K562 (cell line): ENCODE measurements around the gene PRPF39. TPM values are rescaled to one million over a fixed set of nuclear protein-coding genes. Genes with fewer than 3 reads are reported as not detected.

Experiments
- ATAC-seq: fragments of 200-7000 bp; cut with Tn5 transposase; 3 replicates; pipeline ENCODE4 v1.9.1; 2020; ENCODE audit warnings: moderate library complexity
- BruUV-seq: library from RNA; stranded (reverse); fragments of 400-500 nt; replicated peaks from 2 replicates; lab custom pipeline; 2021; lab: Mats Ljungman, UMichigan
- CTCF ChIA-PET: fragments of 300-600 bp; formaldehyde crosslinking; extraction: SDS; loops from one replicate; lab custom pipeline; 2021; ENCODE audit warnings: low intra/inter-chr PET ratio; lab: Yijun Ruan, JAX
- POLR2A ChIA-PET: fragments of 300-600, 350-650 bp; sonication (Branson Sonifier 250); formaldehyde crosslinking; extraction: SDS; loops from one replicate; lab custom pipeline; 2021; ENCODE audit warnings: antibody characterized with exemption, inconsistent platforms; lab: Yijun Ruan, JAX
- DNase-seq, 4 experiments: peaks; one replicate each; pipeline versions ENCODE4 v3.0.0 to v3.0.0-alpha.2; 2011 to 2018; ENCODE audit warnings: low spot score in 3 of 4, mixed read lengths in 3 of 4; ENCODE audit errors: extremely low read depth in 1 of 4
- FAIRE-seq: peaks from 2 replicates; lab custom pipeline; 2011; peaks lifted over from hg19 to GRCh38; lab: Jason Lieb, UNC
- H2AFZ ChIP-seq: 2 replicates; pipeline ENCODE4 v1.6.0; 2011; ENCODE audit warnings: low read depth, low read length, control low read depth, inconsistent platforms
- H3K27ac ChIP-seq: fragments of 200-600 bp; 3 replicates; pipeline ENCODE4 v1.8.0; 2011; ENCODE audit warnings: low read depth, mild to moderate bottlenecking, control low read depth, inconsistent platforms, low read length, moderate library complexity, mixed read lengths; ENCODE audit errors: extremely low read depth
- H3K27me3 ChIP-seq, 2 experiments: fragments of 300-600 bp in 1 of 2; 2 replicates in 1 of 2; 3 replicates in 1 of 2; pipeline versions ENCODE4 v1.6.0 to v1.8.0; 2011; ENCODE audit warnings: inconsistent platforms in 2 of 2, low read length in 2 of 2, mild to moderate bottlenecking in 1 of 2, mixed read lengths in 1 of 2, moderate library complexity in 1 of 2; ENCODE audit not compliant: control insufficient read depth in 2 of 2, insufficient read depth in 2 of 2
- H3K36me3 ChIP-seq: fragments of 300-600 bp; 3 replicates; pipeline ENCODE4 v1.8.0; 2011; ENCODE audit warnings: mild to moderate bottlenecking, low read length, inconsistent platforms; ENCODE audit not compliant: control insufficient read depth, insufficient read depth
- H3K4me1 ChIP-seq, 2 experiments: fragments of 200-600 bp in 1 of 2; replicated peaks in 1 of 2; 2 replicates in 1 of 2; 3 replicates in 1 of 2; pipeline versions ENCODE4 v1.5.1 to v1.8.0; 2011; ENCODE audit warnings: inconsistent platforms in 2 of 2, low read length in 2 of 2, mild to moderate bottlenecking in 1 of 2, mixed read lengths in 1 of 2, moderate library complexity in 1 of 2; ENCODE audit not compliant: control insufficient read depth in 2 of 2, insufficient read depth in 2 of 2
- H3K4me2 ChIP-seq: 2 replicates; pipeline ENCODE4 v1.6.1; 2011; ENCODE audit warnings: low read length, control low read depth, inconsistent platforms, mixed read lengths; ENCODE audit not compliant: insufficient read depth
- H3K4me3 ChIP-seq: fragments of 200-600 bp; sonication (generic), shearing (Covaris generic); 2 replicates; pipeline ENCODE4 v1.5.1; 2016; ENCODE audit warnings: control low read depth, inconsistent platforms
- H3K79me2 ChIP-seq: fragments of 200-600 bp; 3 replicates; pipeline ENCODE4 v1.8.0; 2011; ENCODE audit warnings: low read length, inconsistent platforms; ENCODE audit not compliant: control insufficient read depth, insufficient read depth
- H3K9ac ChIP-seq, 2 experiments: 2 replicates each; pipeline versions ENCODE4 v1.6.0 to v1.6.1; 2011; ENCODE audit warnings: low read depth in 2 of 2, low read length in 2 of 2, control low read depth in 1 of 2, inconsistent platforms in 1 of 2, mild to moderate bottlenecking in 1 of 2, mixed read lengths in 1 of 2; ENCODE audit not compliant: insufficient read depth in 1 of 2
- H3K9me1 ChIP-seq: one replicate; pipeline ENCODE4 v1.6.0; 2011; ENCODE audit warnings: inconsistent platforms, mild to moderate bottlenecking, low read length, moderate library complexity; ENCODE audit not compliant: control insufficient read depth, insufficient read depth
- H3K9me3 ChIP-seq: replicated peaks from 2 replicates; pipeline ENCODE4 v1.5.1; 2011; ENCODE audit warnings: low read depth, low read length, inconsistent platforms; ENCODE audit not compliant: control insufficient read depth, insufficient read depth
- H4K20me1 ChIP-seq: replicated peaks from 2 replicates; pipeline ENCODE4 v1.6.1; 2011; ENCODE audit warnings: low read length, inconsistent platforms, mixed read lengths; ENCODE audit not compliant: control insufficient read depth, insufficient read depth
- EP400 ChIP-seq: fragments of 450-650 bp; IDR thresholded peaks from 2 replicates; pipeline ENCODE4 v1.6.1; 2017; ENCODE audit warnings: antibody characterized with exemption, mild to moderate bottlenecking, moderate library complexity
- FOXK1 ChIP-seq: sonication (generic); formaldehyde crosslinking; IDR thresholded peaks from 2 replicates; pipeline ENCODE4 v1.8.0; 2022; ENCODE audit warnings: missing genetic modification reagents, mild to moderate bottlenecking, borderline replicate concordance
- HSF4 ChIP-seq: fragments of 250-450 bp; sonication (Bioruptor Pico); IDR thresholded peaks from 2 replicates; pipeline ENCODE4 v2.1.2; 2022; ENCODE audit warnings: mild to moderate bottlenecking, moderate library complexity, borderline replicate concordance
- OTX1 ChIP-seq: fragments of 450-650 bp; formaldehyde crosslinking; IDR thresholded peaks from 2 replicates; pipeline ENCODE4 v1.4.0; 2022; ENCODE audit warnings: mild to moderate bottlenecking
- RBM22 ChIP-seq: fragments of 200-400 bp; formaldehyde crosslinking; IDR thresholded peaks from 2 replicates; pipeline ENCODE4 v1.6.1; 2018; ENCODE audit warnings: low read length, low read depth; ENCODE audit not compliant: poor library complexity, severe bottlenecking
- TAL1 ChIP-seq: fragments of 450-650 bp; IDR thresholded peaks from 2 replicates; pipeline ENCODE4 v1.6.1; 2016; ENCODE audit warnings: mild to moderate bottlenecking
- TBP ChIP-seq: optimal IDR thresholded peaks from 2 replicates; pipeline ENCODE3; 2011; ENCODE audit warnings: low read depth, low read length, improper control_type of control experiment
- U2AF1 ChIP-seq: fragments of 200-400 bp; formaldehyde crosslinking; optimal IDR thresholded peaks from 2 replicates; pipeline ENCODE3; 2017; ENCODE audit warnings: mild to moderate bottlenecking, low read depth, low read length, moderate library complexity
- ZBTB8A ChIP-seq: fragments of 450-650 bp; IDR thresholded peaks from 2 replicates; pipeline ENCODE4 v1.6.1; 2018; ENCODE audit warnings: mild to moderate bottlenecking, moderate library complexity; ENCODE audit not compliant: partially characterized antibody
- ZNF217 ChIP-seq: sonication (generic); formaldehyde crosslinking; IDR thresholded peaks from 2 replicates; pipeline ENCODE4 v1.8.0; 2022; ENCODE audit warnings: mild to moderate bottlenecking, missing genetic modification reagents
- ZNF282 ChIP-seq: sonication (generic); formaldehyde crosslinking; IDR thresholded peaks from 2 replicates; pipeline ENCODE4 v1.8.1; 2023; ENCODE audit warnings: missing genetic modification reagents
- ZSCAN32 ChIP-seq: fragments of 450-650 bp; formaldehyde crosslinking; IDR thresholded peaks from 2 replicates; pipeline ENCODE4 v1.4.0; 2020; ENCODE audit warnings: mild to moderate bottlenecking, moderate library complexity
- ZZZ3 ChIP-seq: fragments of 450-650 bp; IDR thresholded peaks from 2 replicates; pipeline ENCODE4 v1.6.1; 2016; ENCODE audit warnings: antibody characterized with exemption, mild to moderate bottlenecking, moderate library complexity
- WGBS: fragments of 100-300 bp; shearing (Covaris generic); methylation state at CpG from one replicate; pipeline ENCODE4 v1.1.6; 2016; ENCODE audit warnings: low coverage, mixed read lengths; ENCODE audit not compliant: insufficient coverage; ENCODE audit errors: missing lambda C conversion rate; 5-methylcytosine and 5-hydroxymethylcytosine counted together
- in situ Hi-C: fragments of 300-500 bp; cut with MboI; formaldehyde crosslinking; loops from 4 replicates; pipeline ENCODE4 v1.15.0; 2018; ENCODE audit warnings: inconsistent platforms, mixed read lengths
- intact Hi-C: fragments of 100-400 bp; cut with micrococcal nuclease; formaldehyde crosslinking; loops from 2 replicates; pipeline ENCODE4 v1.14.2; 2022
- polyA plus RNA-seq, 8 experiments: library from polyadenylated mRNA; depleted of rRNA in 4 of 8; stranded (reverse) in 5 of 8; unstranded in 3 of 8; fragments of >200 nt; fragmentation: Nextera tagmentation in 2 of 8; fragmentation: Illumina TruSeq in 1 of 8; extraction: Ambion mirVana in 2 of 8; extraction: Trizol in 1 of 8; gene quantifications; 2 replicates each; pipeline versions ENCODE4 v1.2.1 to v1.2.3, GENCODE V29; 2011 to 2014; ENCODE audit warnings: inconsistent platforms in 1 of 8, missing spikeins in 1 of 8
- total RNA-seq, 7 experiments: library from RNA; depleted of rRNA in 6 of 7; stranded (reverse); fragments of >200 nt in 6 of 7; fragmentation: Illumina TruSeq in 2 of 7; extraction: Trizol in 2 of 7; gene quantifications; 2 replicates each; pipeline versions ENCODE4 v1.2.1 to v1.2.3, GENCODE V29; 2011 to 2021; ENCODE audit warnings: low replicate concordance in 1 of 7
- TF ChIP-seq, protein P1 (sequence below): fragments of 250-450 bp; sonication (Bioruptor Pico); IDR thresholded peaks from 2 replicates; pipeline ENCODE4 v1.4.0; 2020; ENCODE audit warnings: mild to moderate bottlenecking, moderate library complexity
- TF ChIP-seq, protein P2 (sequence below): sonication (generic); formaldehyde crosslinking; IDR thresholded peaks from 2 replicates; pipeline ENCODE4 v1.8.0; 2023; ENCODE audit warnings: mild to moderate bottlenecking, missing genetic modification reagents
- TF ChIP-seq, protein P3 (sequence below): sonication (generic); formaldehyde crosslinking; IDR thresholded peaks from 2 replicates; pipeline ENCODE4 v1.9.0; 2022; ENCODE audit warnings: mild to moderate bottlenecking, missing genetic modification reagents
- TF ChIP-seq, protein P4 (sequence below): fragments of 450-650 bp; IDR thresholded peaks from 2 replicates; pipeline ENCODE4 v1.6.1; 2014; ENCODE audit warnings: low read depth, mild to moderate bottlenecking, moderate library complexity, borderline replicate concordance

Gene PRPF39
- total and polyA plus RNA-seq, 9 of the 15 experiments (the other 6 are each of a cell fraction or from before 2014, with no cell fraction given), result 13.3 to 50.4 (median 24.8) TPM

DNA sequence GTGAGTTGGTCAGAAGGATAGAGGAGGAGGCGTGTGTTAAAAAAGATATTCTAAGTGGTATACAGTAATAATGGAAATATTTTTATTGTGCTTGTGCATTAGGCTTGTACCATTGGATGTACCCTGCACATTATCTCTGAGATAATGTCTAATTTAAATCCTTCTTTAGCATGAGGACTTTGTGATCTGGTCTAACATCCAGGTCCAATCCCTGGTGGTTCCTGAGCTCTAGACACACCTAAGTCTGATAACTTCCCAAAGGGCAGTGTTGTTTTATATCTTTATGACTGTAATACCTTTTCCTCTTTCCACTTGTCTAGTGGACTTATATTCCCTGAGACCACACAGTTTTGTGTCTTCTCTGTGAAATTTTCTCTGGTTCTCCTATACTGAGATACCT, 20.6 kb downstream of the PRPF39 start:
- H4K20me1 ChIP-seq, result no peaks in the 10 kb centered on the region
- FAIRE-seq (no peak), ATAC-seq (no peak), DNase-seq (no peak)
- intact Hi-C loops, result no loop called here
- BruUV-seq, result no TSS peak
- in situ Hi-C loops, result no loop called here
- no peak overlapping the region for H3K4me2 ChIP-seq
- peaks cover 3% of the 10 kb centered on the region; the same call in 1 of the 3 replicates for H3K79me2 ChIP-seq
- WGBS, result 100% methylated on average over 1 of the region's 1 CpG
- no peaks in the 10 kb centered on the region for H3K4me1 ChIP-seq
- H3K27me3 ChIP-seq, result no peaks in the 10 kb centered on the region
- peaks cover 79% of the 10 kb centered on the region; the same call in 2 of the 3 replicates for H3K36me3 ChIP-seq
- no peaks in the 10 kb centered on the region for H3K9me1 ChIP-seq
- H3K27ac ChIP-seq, result no peak overlapping the region
- H3K9ac ChIP-seq, result no peak overlapping the region
- ChIA-PET POLR2A (no interaction called here), CTCF (no interaction called here)
- no peak overlapping the region for H2AFZ ChIP-seq
- TF ChIP-seq ZSCAN32 (CRISPR knock-in tag) (no peak), ZNF282 (no peak), TBP (no peak), OTX1 (CRISPR knock-in tag) (no peak), ZNF217 (CRISPR knock-in tag) (no peak), RBM22 (no peak), ZBTB8A (no peak), HSF4 (CRISPR knock-in tag) (no peak), EP400 (no peak), TAL1 (no peak), FOXK1 (no peak), U2AF1 (no peak), ZZZ3 (no peak)
- TF ChIP-seq, protein P1, sequence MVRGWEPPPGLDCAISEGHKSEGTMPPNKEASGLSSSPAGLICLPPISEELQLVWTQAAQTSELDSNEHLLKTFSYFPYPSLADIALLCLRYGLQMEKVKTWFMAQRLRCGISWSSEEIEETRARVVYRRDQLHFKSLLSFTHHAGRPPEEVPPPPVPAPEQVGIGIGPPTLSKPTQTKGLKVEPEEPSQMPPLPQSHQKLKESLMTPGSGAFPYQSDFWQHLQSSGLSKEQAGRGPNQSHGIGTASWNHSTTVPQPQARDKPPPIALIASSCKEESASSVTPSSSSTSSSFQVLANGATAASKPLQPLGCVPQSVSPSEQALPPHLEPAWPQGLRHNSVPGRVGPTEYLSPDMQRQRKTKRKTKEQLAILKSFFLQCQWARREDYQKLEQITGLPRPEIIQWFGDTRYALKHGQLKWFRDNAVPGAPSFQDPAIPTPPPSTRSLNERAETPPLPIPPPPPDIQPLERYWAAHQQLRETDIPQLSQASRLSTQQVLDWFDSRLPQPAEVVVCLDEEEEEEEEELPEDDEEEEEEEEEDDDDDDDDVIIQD (CRISPR knock-in tag), result no peak
- TF ChIP-seq, protein P2, sequence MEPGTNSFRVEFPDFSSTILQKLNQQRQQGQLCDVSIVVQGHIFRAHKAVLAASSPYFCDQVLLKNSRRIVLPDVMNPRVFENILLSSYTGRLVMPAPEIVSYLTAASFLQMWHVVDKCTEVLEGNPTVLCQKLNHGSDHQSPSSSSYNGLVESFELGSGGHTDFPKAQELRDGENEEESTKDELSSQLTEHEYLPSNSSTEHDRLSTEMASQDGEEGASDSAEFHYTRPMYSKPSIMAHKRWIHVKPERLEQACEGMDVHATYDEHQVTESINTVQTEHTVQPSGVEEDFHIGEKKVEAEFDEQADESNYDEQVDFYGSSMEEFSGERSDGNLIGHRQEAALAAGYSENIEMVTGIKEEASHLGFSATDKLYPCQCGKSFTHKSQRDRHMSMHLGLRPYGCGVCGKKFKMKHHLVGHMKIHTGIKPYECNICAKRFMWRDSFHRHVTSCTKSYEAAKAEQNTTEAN (CRISPR knock-in tag), result no peak
- TF ChIP-seq, protein P3, sequence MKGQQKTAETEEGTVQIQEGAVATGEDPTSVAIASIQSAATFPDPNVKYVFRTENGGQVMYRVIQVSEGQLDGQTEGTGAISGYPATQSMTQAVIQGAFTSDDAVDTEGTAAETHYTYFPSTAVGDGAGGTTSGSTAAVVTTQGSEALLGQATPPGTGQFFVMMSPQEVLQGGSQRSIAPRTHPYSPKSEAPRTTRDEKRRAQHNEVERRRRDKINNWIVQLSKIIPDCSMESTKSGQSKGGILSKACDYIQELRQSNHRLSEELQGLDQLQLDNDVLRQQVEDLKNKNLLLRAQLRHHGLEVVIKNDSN (CRISPR knock-in tag), result no peak
- TF ChIP-seq, protein P4, sequence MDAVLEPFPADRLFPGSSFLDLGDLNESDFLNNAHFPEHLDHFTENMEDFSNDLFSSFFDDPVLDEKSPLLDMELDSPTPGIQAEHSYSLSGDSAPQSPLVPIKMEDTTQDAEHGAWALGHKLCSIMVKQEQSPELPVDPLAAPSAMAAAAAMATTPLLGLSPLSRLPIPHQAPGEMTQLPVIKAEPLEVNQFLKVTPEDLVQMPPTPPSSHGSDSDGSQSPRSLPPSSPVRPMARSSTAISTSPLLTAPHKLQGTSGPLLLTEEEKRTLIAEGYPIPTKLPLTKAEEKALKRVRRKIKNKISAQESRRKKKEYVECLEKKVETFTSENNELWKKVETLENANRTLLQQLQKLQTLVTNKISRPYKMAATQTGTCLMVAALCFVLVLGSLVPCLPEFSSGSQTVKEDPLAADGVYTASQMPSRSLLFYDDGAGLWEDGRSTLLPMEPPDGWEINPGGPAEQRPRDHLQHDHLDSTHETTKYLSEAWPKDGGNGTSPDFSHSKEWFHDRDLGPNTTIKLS, result no peak
- no peaks in the 10 kb centered on the region for H3K9me3 ChIP-seq
- H3K4me3 ChIP-seq, result no peak overlapping the region
